ENCODE data around the gene MYMK.

The MYMK gene

GRCh38 chr9:133560944-133561343 is 36.2 kb upstream of the MYMK start:
- TF ChIP-seq TOX (CRISPR knock-in tag; IDR thresholded peaks at IDR 0.05; ENCODE audit: borderline replicate concordance), result no peak
- no peak for TF ChIP-seq GLIS3 (CRISPR knock-in tag; IDR thresholded peaks at IDR 0.05)
- TF ChIP-seq ZFP3 (CRISPR knock-in tag; IDR thresholded peaks at IDR 0.05), result no peak
- TF ChIP-seq ARNTL (CRISPR knock-in tag; IDR thresholded peaks at IDR 0.05; ENCODE audit: borderline replicate concordance, low read depth), result no peak
- TF ChIP-seq ZNF8 (CRISPR knock-in tag; IDR thresholded peaks at IDR 0.05), result no peak
- TF ChIP-seq RARB (CRISPR knock-in tag; IDR thresholded peaks at IDR 0.05), result no peak
- TF ChIP-seq ISL1 (CRISPR knock-in tag; IDR thresholded peaks at IDR 0.05), result no peak
- TF ChIP-seq OSR1 (CRISPR knock-in tag; IDR thresholded peaks at IDR 0.05), result no peak
- TF ChIP-seq ZC3H10 (CRISPR knock-in tag; IDR thresholded peaks at IDR 0.05), result no peak
- TF ChIP-seq CSDC2 (CRISPR knock-in tag; IDR thresholded peaks at IDR 0.05), result no peak
- no peak for ATAC-seq

- ATAC-seq, result no peak
- TF ChIP-seq ZNF8 (CRISPR knock-in tag; IDR thresholded peaks at IDR 0.05), result no peak
- TF ChIP-seq ESRRG (CRISPR knock-in tag; IDR thresholded peaks at IDR 0.05), result no peak
- no peak for TF ChIP-seq TSHZ2 (CRISPR knock-in tag; IDR thresholded peaks at IDR 0.05)
- TF ChIP-seq ZFP3 (CRISPR knock-in tag; IDR thresholded peaks at IDR 0.05), result no peak
- no peak for TF ChIP-seq RARB (CRISPR knock-in tag; IDR thresholded peaks at IDR 0.05)
- TF ChIP-seq CREB5 (CRISPR knock-in tag; IDR thresholded peaks at IDR 0.05; ENCODE audit: low read depth), result no peak
- no peak for TF ChIP-seq ARNTL (CRISPR knock-in tag; IDR thresholded peaks at IDR 0.05; ENCODE audit: borderline replicate concordance, low read depth)
- no peak for TF ChIP-seq TOX (CRISPR knock-in tag; IDR thresholded peaks at IDR 0.05; ENCODE audit: borderline replicate concordance)
- TF ChIP-seq BACH2 (CRISPR knock-in tag; IDR thresholded peaks at IDR 0.05; ENCODE audit: borderline replicate concordance), result no peak
- no peak for TF ChIP-seq CSDC2 (CRISPR knock-in tag; IDR thresholded peaks at IDR 0.05)
- no peak for TF ChIP-seq POU6F1 (CRISPR knock-in tag; IDR thresholded peaks at IDR 0.05; ENCODE audit: borderline replicate concordance, low read depth)
Observed at GRCh38 chr9:133560311-133560710, 35.6 kb upstream of the MYMK start.

- ATAC-seq, result peak; percentile 89
- TF ChIP-seq PATZ1 (CRISPR knock-in tag; IDR thresholded peaks at IDR 0.05; ENCODE audit: borderline replicate concordance), result peak; percentile 63; the same call in 1 of the 2 replicates
- no peak for TF ChIP-seq PPARA (CRISPR knock-in tag; IDR thresholded peaks at IDR 0.05; ENCODE audit: borderline replicate concordance)
- peak; percentile 17; the same call in 1 of the 2 replicates for TF ChIP-seq TSHZ2 (CRISPR knock-in tag; IDR thresholded peaks at IDR 0.05)
- peak; percentile 28; the same call in 1 of the 2 replicates for TF ChIP-seq SNAI2 (CRISPR knock-in tag; IDR thresholded peaks at IDR 0.05)
- TF ChIP-seq ISL1 (CRISPR knock-in tag; IDR thresholded peaks at IDR 0.05), result no peak
Observed at GRCh38 chr9:133558191-133559126, 33.7 kb upstream of the MYMK start.

Data from SK-N-SH treated with all-trans-retinoic acid at 6 μM for 48 hours (cell line).